ENCODE results near the gene CORO1C. TPM values are rescaled to one million over a fixed set of nuclear protein-coding genes. Genes with fewer than 3 reads are reported as not detected.

CORO1C gene
- total RNA-seq, 6 experiments from 2014 or later: 36.6 to 100 (median 57.5) TPM

DNA sequence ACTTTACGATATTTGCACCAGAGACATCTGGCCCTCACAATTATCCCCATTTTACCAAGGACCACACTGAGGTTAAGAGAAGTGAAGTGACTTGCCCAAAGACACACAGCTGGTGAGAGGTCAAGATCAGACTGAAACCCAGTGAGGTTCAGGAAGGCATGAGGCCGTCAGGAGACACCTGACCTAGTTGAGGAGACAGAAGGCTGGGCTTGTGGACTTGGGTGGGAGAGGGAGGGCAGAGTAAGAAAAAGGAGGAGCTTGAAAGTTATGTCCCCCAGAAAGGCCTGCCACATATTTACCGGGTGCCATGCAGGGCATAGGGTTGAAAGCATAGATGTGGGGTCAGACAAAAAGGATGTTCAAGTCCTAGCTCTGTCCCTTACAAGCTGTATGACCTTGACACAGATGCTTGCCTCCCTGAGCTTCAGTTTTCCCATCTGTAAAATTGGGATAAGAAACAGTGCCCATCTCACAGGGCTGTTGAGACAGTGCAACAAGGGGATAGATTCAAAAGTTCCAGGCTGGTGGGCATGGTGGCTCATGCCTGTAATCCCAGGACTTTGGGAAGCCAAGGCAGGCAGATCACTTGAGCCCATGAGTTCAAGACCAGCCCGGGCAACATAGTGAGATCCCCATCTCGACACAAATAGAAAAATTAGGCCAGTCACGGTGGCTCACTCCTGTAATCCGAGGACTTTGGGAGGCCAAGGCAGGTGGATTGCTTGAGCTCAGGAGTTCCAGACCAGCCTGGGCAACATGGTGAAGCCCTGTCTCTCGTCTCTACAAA, 104.0 kb downstream of the CORO1C start:
- TF ChIP-seq, protein P1, sequence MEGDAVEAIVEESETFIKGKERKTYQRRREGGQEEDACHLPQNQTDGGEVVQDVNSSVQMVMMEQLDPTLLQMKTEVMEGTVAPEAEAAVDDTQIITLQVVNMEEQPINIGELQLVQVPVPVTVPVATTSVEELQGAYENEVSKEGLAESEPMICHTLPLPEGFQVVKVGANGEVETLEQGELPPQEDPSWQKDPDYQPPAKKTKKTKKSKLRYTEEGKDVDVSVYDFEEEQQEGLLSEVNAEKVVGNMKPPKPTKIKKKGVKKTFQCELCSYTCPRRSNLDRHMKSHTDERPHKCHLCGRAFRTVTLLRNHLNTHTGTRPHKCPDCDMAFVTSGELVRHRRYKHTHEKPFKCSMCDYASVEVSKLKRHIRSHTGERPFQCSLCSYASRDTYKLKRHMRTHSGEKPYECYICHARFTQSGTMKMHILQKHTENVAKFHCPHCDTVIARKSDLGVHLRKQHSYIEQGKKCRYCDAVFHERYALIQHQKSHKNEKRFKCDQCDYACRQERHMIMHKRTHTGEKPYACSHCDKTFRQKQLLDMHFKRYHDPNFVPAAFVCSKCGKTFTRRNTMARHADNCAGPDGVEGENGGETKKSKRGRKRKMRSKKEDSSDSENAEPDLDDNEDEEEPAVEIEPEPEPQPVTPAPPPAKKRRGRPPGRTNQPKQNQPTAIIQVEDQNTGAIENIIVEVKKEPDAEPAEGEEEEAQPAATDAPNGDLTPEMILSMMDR (IDR thresholded peaks at IDR 0.05): no peak
- no peak for TF ChIP-seq POLR2A (IDR thresholded peaks at IDR 0.05)
- intact Hi-C loops (cut with DNase I): no loop called here
- no peak for ATAC-seq
- Histone ChIP-seq H3K36me3 (no peaks in the 10 kb centered on the region), H3K27ac (no peak overlapping the region), H3K4me3 (no peak overlapping the region), H3K27me3 (no peaks in the 10 kb centered on the region), H3K9me3 (no peaks in the 10 kb centered on the region), H3K4me1 (no peaks in the 10 kb centered on the region)
- no peak for DNase-seq
- 73% methylated on average over 4 of the region's 8 CpGs for WGBS (ENCODE audit: insufficient coverage, low coverage, low lambda C conversion rate, missing lambda C conversion rate)

DNA sequence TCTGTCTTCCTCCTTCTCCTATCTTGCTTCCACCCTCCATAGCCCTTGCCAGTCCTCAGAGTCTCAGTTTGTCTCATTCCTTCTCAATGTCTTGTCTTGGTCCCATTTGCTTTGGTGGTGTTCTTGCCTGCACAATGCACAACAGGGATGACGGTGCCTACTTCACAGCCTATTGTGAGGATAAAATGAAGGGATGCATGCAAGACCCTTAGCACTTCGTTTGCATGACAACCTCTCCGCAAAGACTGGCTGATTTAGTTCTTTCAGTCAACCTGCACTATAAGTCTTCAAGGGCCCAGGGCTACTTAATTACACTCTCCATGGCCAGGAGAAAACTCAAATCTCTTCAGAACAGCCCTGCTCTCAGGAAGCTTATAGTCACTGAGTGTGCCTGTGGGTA, 106.1 kb downstream of the CORO1C start:
- H3K27ac ChIP-seq: no peak overlapping the region
- WGBS (ENCODE audit: insufficient coverage, low coverage, low lambda C conversion rate, missing lambda C conversion rate): 50% methylated on average over 1 of the region's 3 CpGs
- intact Hi-C loops (cut with DNase I): no loop called here

DNA sequence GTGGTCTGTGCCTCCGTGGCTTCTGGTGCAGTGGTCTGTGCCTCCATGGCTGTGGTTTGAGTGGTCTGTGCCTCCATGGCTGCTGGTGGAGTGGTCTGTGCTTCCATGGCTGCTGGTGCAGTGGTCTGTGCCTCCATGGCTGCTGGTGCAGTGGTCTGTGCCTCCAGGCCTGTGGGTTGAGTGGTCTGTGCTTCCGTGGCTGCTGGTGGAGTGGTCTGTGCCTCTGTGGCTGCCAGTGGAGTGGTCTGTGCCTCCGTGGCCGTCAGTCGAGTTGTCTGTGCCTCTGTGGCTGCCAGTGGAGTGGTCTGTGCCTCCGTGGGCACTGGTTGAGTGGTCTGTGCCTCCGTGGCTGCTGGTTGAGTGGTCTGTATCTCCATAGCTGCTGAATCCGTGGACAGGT, 107.7 kb downstream of the CORO1C start:
- WGBS (ENCODE audit: insufficient coverage, low coverage, low lambda C conversion rate, missing lambda C conversion rate): 80% methylated on average over 2 of the region's 8 CpGs
- ATAC-seq (no peak), DNase-seq (no peak)
- TF ChIP-seq, protein P1 (IDR thresholded peaks at IDR 0.05): no peak
- Histone ChIP-seq H3K4me3 (no peak overlapping the region), H3K27me3 (no peaks in the 10 kb centered on the region), H3K9me3 (no peaks in the 10 kb centered on the region), H3K27ac (no peak overlapping the region), H3K4me1 (no peaks in the 10 kb centered on the region), H3K36me3 (no peaks in the 10 kb centered on the region)
- intact Hi-C loops (cut with DNase I): no loop called here

More for the DNA sequence above, 106.1 kb downstream of the CORO1C start:
- no peak for ATAC-seq
- Histone ChIP-seq H3K9me3 (no peaks in the 10 kb centered on the region), H3K27me3 (no peaks in the 10 kb centered on the region), H3K4me3 (no peak overlapping the region), H3K36me3 (no peaks in the 10 kb centered on the region), H3K4me1 (no peaks in the 10 kb centered on the region)
- no peak for TF ChIP-seq POLR2A (IDR thresholded peaks at IDR 0.05)
- TF ChIP-seq, protein P1 (IDR thresholded peaks at IDR 0.05): no peak
- DNase-seq: no peak

DNA sequence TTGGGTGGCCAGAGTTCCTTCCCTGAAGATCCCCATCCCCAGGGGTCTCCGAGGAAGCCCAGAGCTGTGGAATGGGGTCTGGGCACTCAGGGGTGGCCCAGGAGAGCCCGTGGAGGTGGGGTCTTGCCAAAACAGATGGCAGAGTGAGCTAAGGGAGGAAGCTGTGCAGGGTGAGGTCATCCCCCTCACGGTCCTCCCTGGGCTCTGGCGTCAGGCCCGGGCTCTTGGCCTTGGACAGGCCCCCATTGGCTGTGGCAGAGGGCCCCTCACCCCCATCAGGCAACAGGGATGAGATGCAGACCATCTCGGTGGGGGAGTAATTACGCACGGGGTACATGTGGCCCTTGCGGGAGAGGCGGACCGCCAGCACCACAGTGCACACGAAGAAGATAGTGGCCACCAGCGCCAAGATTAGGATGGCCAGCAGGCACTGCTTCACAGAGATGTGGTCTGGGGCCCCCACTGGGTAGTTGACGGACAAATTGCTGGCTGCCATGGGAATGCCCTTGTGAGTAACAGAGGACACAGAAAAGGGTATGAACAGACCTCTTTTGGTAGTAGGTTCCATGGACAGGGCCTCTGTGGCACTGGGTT, 108.3 kb downstream of the CORO1C start:
- Histone ChIP-seq H3K27ac (no peak overlapping the region), H3K36me3 (no peaks in the 10 kb centered on the region), H3K4me3 (no peak overlapping the region), H3K27me3 (no peaks in the 10 kb centered on the region), H3K4me1 (no peaks in the 10 kb centered on the region), H3K9me3 (no peaks in the 10 kb centered on the region)
- intact Hi-C loops (cut with DNase I): no loop called here
- ATAC-seq: no peak
- 90% methylated on average over 2 of the region's 14 CpGs for WGBS (ENCODE audit: insufficient coverage, low coverage, low lambda C conversion rate, missing lambda C conversion rate)
- no peak for DNase-seq
- TF ChIP-seq POLR2A (IDR thresholded peaks at IDR 0.05): no peak
- TF ChIP-seq, protein P1 (IDR thresholded peaks at IDR 0.05): no peak

All from right lobe of liver (tissue), 6 donors.